ENCODE data around the gene PDX1.

PDX1 gene

GRCh38 chr13:27970382-27971235, 50.8 kb downstream of the PDX1 start:
- peak; percentile 36 for DNase-seq

- peak; percentile 45 for DNase-seq
These were observed 51.4 kb downstream of the PDX1 start for GRCh38 chr13:27971236-27971645.

- DNase-seq: no peak
These were observed 52.1 kb downstream of the PDX1 start for GRCh38 chr13:27971776-27972477.

- no peak for DNase-seq
These were observed 52.6 kb downstream of the PDX1 start for GRCh38 chr13:27972478-27972820.

- DNase-seq: no peak
These were observed 53.5 kb downstream of the PDX1 start for GRCh38 chr13:27973291-27973690.

- peak; percentile 2 for DNase-seq
These were observed 54.3 kb downstream of the PDX1 start for GRCh38 chr13:27973961-27974662.

Measured in eye (tissue), 1 donor.